NCI-H226 (cell line): ENCODE data around the gene ARSI.
A peak's percentile ranks its signal among the peaks of the same experiment; 100 is the strongest.

Source experiments
- DNase-seq: peaks from one replicate; pipeline ENCODE4 v3.0.0-alpha.2; 2015

Gene ARSI

GRCh38 chr5:150289551-150290390 lies 12.9 kb downstream of the ARSI start, which contains the start of gene CAMK2A:
TSS of gene CAMK2A (minus strand) at chr5:150289773. CDS start at chr5:150289625, 148 bp downstream.
- no peak for DNase-seq

- no peak for DNase-seq
These were observed 13.9 kb downstream of the ARSI start for GRCh38 chr5:150288791-150289190.

GRCh38 chr5:150288361-150288760 lies 14.3 kb downstream of the ARSI start:
- DNase-seq, result no peak

- DNase-seq, result no peak
These were observed 15.9 kb downstream of the ARSI start for GRCh38 chr5:150286820-150287219.

GRCh38 chr5:150285114-150285513 lies 17.6 kb downstream of the ARSI start:
- DNase-seq, result no peak

- DNase-seq, result no peak
These were observed 18.4 kb downstream of the ARSI start for GRCh38 chr5:150284311-150284710.

GRCh38 chr5:150283904-150284303 lies 18.8 kb downstream of the ARSI start:
- DNase-seq, result no peak

- DNase-seq, result no peak
These were observed 20.7 kb downstream of the ARSI start for GRCh38 chr5:150281987-150282386.

GRCh38 chr5:150279330-150280020 lies 23.2 kb downstream of the ARSI start:
- no peak for DNase-seq

GRCh38 chr5:150278916-150279315 lies 23.8 kb downstream of the ARSI start:
- peak; percentile 73 for DNase-seq

- peak; percentile 52 for DNase-seq
These were observed 24.5 kb downstream of the ARSI start for GRCh38 chr5:150278046-150278730.

- no peak for DNase-seq
These were observed 25.7 kb downstream of the ARSI start for GRCh38 chr5:150277043-150277442.

GRCh38 chr5:150274811-150275210 lies 27.9 kb downstream of the ARSI start:
- no peak for DNase-seq

GRCh38 chr5:150272531-150272930 lies 30.2 kb downstream of the ARSI start:
- DNase-seq, result no peak

GRCh38 chr5:150271923-150272322 lies 30.8 kb downstream of the ARSI start:
- DNase-seq, result no peak

GRCh38 chr5:150271296-150271692 lies 31.4 kb downstream of the ARSI start:
- no peak for DNase-seq

GRCh38 chr5:150270541-150271295 lies 32.0 kb downstream of the ARSI start:
- no peak for DNase-seq

- DNase-seq, result no peak
These were observed 35.8 kb downstream of the ARSI start for GRCh38 chr5:150266871-150267291.

GRCh38 chr5:150265870-150266383 lies 36.8 kb downstream of the ARSI start:
- DNase-seq, result no peak

- DNase-seq, result no peak
These were observed 37.8 kb downstream of the ARSI start for GRCh38 chr5:150264667-150265603.
